ENCODE results near the gene IFNL1. TPM values are rescaled to one million over a fixed set of nuclear protein-coding genes. Genes with fewer than 3 reads are reported as not detected.

Gene IFNL1
- polyA plus RNA-seq, 1 experiment, result not detected

DNA sequence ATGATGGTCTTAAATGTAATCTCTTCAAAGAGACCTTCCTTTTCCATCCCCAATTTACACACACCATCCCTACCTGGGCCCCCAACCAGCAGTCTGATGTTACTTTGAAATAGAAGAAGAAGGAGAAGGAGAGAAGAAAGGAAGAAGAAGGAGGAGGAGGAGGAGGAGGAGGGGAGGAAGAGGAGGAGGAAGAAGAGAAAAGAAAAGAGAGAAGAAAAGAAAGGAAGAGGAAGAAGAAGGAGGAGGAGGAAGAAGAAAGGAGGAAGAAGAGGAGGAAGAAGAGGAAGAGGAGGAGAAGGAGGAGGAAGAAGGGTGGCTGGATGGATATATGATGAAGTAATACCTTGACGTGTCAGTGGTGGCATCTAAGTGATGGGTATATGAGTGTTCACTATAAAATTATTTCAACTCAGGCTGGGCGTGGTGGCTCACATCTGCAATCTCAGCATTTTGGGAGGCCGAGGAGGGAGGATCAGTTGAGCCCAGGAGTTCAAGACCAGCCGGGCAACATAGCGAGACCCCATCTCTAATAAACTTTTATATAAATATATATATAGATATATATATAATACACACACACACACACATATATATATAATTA lies 28.1 kb downstream of the IFNL1 start:
- TF ChIP-seq CTCF (IDR thresholded peaks at IDR 0.05; ENCODE audit: insufficient read depth, low read depth, low read length), result no peak
- Histone ChIP-seq H3K36me3 (ENCODE audit: control insufficient read depth, insufficient read depth, low read length) (no peaks in the 10 kb centered on the region), H3K27me3 (ENCODE audit: control insufficient read depth, insufficient read depth, low read length) (peaks cover 9% of the 10 kb centered on the region), H3K4me3 (ENCODE audit: low read depth, low read length) (no peak overlapping the region)
- no peak for DNase-seq (ENCODE audit: low read depth)
- CTCF ChIA-PET, result interaction anchor here (1.8 kb wide), 1 partner anchor 214 kb away, joined by 3 read pairs; no protein-coding TSS in a partner anchor
- POLR2A ChIA-PET, result no interaction called here

- no peak for TF ChIP-seq CTCF (IDR thresholded peaks at IDR 0.05; ENCODE audit: insufficient read depth, low read depth, low read length)
- ChIA-PET CTCF (interaction anchor here (0.5 to 5.5 kb wide), 6 partner anchors 10 to 216 kb away, joined by 3 to 57 read pairs (median 5); partner anchors contain the start of genes GMFG and IFNL1), POLR2A (interaction anchor here (0.6 kb wide), 1 partner anchor 16 kb away, joined by 3 read pairs; the partner anchor contains the start of gene SAMD4B)
- no peaks in the 10 kb centered on the region for H3K36me3 ChIP-seq (ENCODE audit: control insufficient read depth, insufficient read depth, low read length)
- peaks cover 5% of the 10 kb centered on the region for H3K27me3 ChIP-seq (ENCODE audit: control insufficient read depth, insufficient read depth, low read length)
- H3K4me3 ChIP-seq (ENCODE audit: low read depth, low read length), result no peak overlapping the region
- no peak for DNase-seq (ENCODE audit: low read depth)
Observed at GRCh38 chr19:39325778-39326665, 29.8 kb downstream of the IFNL1 start.

DNA sequence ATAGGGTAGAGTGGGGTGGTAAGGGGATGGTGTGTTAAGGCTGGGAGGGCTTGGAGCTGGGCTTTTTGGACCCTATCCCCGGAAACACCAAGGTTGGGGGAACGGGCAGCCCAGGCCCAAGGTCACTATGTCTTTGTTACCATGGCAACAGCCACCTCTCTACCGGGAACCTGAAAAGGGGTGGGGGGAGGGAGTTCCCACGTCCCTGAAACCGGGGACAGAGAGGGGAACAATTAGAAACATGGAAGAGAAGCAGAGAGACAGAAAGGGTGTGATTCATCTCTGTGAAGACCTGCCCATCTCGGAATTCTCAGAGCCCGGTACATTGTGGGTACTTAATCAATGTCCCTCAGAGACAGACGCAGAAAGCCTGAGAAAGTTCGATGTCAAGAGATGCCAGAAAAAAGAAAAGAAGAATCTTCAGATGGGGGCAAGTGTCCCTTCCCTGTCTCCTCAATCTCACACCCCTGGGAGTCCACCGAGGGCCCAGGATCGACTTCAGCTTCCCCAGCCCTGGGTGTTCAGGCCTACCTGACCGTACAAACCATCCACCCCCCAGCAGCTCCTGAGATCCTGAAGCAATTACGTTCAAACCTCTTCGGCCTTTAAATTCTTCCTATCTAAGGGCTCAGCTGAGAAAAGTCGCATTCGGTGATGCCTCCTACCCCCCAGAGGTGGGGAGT lies 31.3 kb downstream of the IFNL1 start:
- ChIA-PET CTCF (interaction anchor here (0.6 to 5.5 kb wide), 20 partner anchors 9 to 276 kb away, joined by 3 to 57 read pairs (median 4); partner anchors contain the start of genes MED29, PAF1 and SAMD4B), POLR2A (no interaction called here)
- Histone ChIP-seq H3K27me3 (ENCODE audit: control insufficient read depth, insufficient read depth, low read length) (peaks cover 1% of the 10 kb centered on the region), H3K4me3 (ENCODE audit: low read depth, low read length) (no peak overlapping the region), H3K36me3 (ENCODE audit: control insufficient read depth, insufficient read depth, low read length) (no peaks in the 10 kb centered on the region)
- DNase-seq (ENCODE audit: low read depth), result no peak
- no peak for TF ChIP-seq CTCF (IDR thresholded peaks at IDR 0.05; ENCODE audit: insufficient read depth, low read depth, low read length)

DNA sequence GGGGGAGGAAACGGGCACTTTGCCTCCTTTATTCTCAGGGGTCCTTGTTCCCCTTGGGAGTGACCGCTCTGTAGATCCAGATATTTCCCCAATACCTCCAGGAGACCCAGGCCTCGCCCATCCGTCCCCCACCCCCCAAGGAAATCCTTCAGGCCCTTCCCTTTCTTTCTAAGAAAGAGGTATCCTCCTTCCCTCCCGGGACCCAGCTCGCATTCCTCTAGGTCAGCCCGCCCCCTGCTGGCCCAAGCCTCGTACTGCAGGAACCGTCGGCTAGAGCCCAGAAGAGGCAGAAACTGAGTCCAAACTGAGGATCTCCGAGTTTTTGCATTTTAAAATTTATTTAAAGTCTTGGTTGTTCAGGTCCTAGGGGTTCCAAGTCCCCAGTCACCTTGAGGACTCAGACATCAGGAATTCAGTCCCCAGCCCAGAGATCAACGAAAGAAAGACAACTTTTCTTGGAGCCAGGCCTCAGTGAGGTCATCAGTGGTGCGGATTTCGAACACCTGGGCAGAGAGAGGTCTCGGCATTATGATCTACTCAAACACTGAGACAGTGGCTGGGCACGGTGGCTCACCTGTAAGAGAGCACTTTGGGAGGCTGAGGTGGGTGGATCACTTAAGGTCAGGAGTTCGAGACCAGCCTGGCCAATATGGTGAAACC lies 32.0 kb downstream of the IFNL1 start:
- ChIA-PET CTCF (interaction anchor here (0.6 to 5.5 kb wide), 22 partner anchors 8 to 277 kb away, joined by 3 to 57 read pairs (median 4); partner anchors contain the start of genes MED29, PAF1 and SAMD4B), POLR2A (no interaction called here)
- Histone ChIP-seq H3K27me3 (ENCODE audit: control insufficient read depth, insufficient read depth, low read length) (peaks cover 1% of the 10 kb centered on the region), H3K36me3 (ENCODE audit: control insufficient read depth, insufficient read depth, low read length) (no peaks in the 10 kb centered on the region), H3K4me3 (ENCODE audit: low read depth, low read length) (no peak overlapping the region)
- DNase-seq (ENCODE audit: low read depth), result no peak
- TF ChIP-seq CTCF (IDR thresholded peaks at IDR 0.05; ENCODE audit: insufficient read depth, low read depth, low read length), result peak; percentile 98

All from BJ (cell line).